Measurements from ENCODE around the gene PAQR8. TPM values are rescaled to one million over a fixed set of nuclear protein-coding genes. Genes with fewer than 3 reads are reported as not detected.
A peak's percentile ranks its signal among the peaks of the same experiment; 100 is the strongest.

Gene PAQR8
- total and polyA plus RNA-seq, 2 of the 13 experiments (the other 11 are each of a cell fraction or from before 2014, with no cell fraction given), result 37.7 to 50.7 TPM

DNA sequence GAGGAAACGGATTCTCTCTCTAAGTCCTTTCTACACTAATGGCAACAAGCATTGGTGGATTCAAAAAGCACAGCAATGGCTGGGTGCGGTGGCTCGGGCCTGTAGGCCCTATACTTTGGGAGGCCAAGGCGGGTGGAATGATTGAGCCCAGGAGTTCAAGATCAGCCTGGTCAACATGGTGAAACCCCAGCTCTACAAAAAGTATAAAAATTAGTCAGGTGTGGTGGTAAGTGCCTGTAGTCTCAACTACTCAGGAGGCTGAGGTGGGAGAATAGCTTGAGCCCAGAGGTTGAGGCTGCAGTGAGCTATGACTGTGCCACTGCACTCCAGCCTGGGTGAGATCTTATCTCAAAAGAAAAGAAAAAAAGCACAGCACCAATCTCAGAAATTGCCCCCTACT, 19.3 kb downstream of the PAQR8 start (continued):
- no peak for TF ChIP-seq ESRRA (CRISPR knock-in tag; IDR thresholded peaks at IDR 0.05; ENCODE audit: low read depth)
- TF ChIP-seq ZNF331 (CRISPR knock-in tag; IDR thresholded peaks at IDR 0.05), result no peak
- no peak for TF ChIP-seq EP300 (IDR thresholded peaks at IDR 0.05; ENCODE audit: low read depth in 2 of 2, low read length in 2 of 2)
- TF ChIP-seq EP300 (CRISPR knock-in tag; IDR thresholded peaks at IDR 0.05; ENCODE audit: borderline replicate concordance), result no peak
- TF ChIP-seq, protein P1, sequence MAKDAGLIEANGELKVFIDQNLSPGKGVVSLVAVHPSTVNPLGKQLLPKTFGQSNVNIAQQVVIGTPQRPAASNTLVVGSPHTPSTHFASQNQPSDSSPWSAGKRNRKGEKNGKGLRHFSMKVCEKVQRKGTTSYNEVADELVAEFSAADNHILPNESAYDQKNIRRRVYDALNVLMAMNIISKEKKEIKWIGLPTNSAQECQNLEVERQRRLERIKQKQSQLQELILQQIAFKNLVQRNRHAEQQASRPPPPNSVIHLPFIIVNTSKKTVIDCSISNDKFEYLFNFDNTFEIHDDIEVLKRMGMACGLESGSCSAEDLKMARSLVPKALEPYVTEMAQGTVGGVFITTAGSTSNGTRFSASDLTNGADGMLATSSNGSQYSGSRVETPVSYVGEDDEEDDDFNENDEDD (CRISPR knock-in tag; IDR thresholded peaks at IDR 0.05; ENCODE audit: borderline replicate concordance), result no peak
- no peak for TF ChIP-seq JDP2 (CRISPR knock-in tag; IDR thresholded peaks at IDR 0.05; ENCODE audit: borderline replicate concordance)
- no peak for TF ChIP-seq ZFP41 (CRISPR knock-in tag; IDR thresholded peaks at IDR 0.05; ENCODE audit: borderline replicate concordance)
- no peak for TF ChIP-seq ZNF724P (CRISPR knock-in tag; IDR thresholded peaks at IDR 0.05; ENCODE audit: borderline replicate concordance)

DNA sequence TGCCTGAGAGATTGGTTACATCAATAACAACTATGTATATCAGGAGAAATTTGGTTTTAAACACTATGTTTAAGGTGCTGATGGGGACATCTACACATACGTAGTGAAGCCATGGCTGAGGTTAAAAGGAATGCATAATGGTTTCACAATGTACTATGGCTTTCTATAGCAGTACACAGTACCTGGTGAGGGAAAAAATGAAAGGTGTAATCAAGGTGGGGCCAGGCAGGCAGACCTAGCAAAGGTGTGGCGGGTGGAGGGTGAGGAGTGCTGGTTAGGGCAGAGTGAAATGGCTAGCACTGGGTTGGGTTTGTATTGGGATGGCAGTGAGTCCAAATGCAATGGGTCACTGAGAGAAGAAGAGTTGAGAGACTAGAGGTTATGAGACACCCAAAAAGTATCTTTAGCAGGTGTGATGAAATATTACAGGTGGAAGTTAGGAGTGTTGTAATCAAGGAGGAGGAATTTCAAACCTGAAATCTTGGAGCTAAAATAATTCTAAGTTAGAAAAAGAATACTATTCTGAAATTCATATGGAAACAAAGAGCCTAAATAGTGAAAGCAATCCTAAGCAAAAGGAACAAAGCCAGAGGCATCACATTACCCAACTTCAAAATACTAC, 22.3 kb downstream of the PAQR8 start:
- CTCF ChIA-PET (ENCODE audit: low intra/inter-chr PET ratio, low total read pairs), result no interaction called here
- in situ Hi-C loops (cut with HindIII; ENCODE audit: extremely low pct_ligation_motif_present, low pct_unique_long_range_greater_than_20kb), result no loop called here
- POLR2A ChIA-PET, result no interaction called here
- TF ChIP-seq CEBPB (IDR thresholded peaks at IDR 0.05; ENCODE audit: borderline replicate concordance, low read depth, low read length), result peak; percentile 54; the same call in 1 of the 2 replicates
- no peak for TF ChIP-seq GATA4 (IDR thresholded peaks at IDR 0.05; ENCODE audit: borderline replicate concordance, low read depth)
- TF ChIP-seq, protein P2, sequence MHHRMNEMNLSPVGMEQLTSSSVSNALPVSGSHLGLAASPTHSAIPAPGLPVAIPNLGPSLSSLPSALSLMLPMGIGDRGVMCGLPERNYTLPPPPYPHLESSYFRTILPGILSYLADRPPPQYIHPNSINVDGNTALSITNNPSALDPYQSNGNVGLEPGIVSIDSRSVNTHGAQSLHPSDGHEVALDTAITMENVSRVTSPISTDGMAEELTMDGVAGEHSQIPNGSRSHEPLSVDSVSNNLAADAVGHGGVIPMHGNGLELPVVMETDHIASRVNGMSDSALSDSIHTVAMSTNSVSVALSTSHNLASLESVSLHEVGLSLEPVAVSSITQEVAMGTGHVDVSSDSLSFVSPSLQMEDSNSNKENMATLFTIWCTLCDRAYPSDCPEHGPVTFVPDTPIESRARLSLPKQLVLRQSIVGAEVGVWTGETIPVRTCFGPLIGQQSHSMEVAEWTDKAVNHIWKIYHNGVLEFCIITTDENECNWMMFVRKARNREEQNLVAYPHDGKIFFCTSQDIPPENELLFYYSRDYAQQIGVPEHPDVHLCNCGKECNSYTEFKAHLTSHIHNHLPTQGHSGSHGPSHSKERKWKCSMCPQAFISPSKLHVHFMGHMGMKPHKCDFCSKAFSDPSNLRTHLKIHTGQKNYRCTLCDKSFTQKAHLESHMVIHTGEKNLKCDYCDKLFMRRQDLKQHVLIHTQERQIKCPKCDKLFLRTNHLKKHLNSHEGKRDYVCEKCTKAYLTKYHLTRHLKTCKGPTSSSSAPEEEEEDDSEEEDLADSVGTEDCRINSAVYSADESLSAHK (CRISPR knock-in tag; IDR thresholded peaks at IDR 0.05; ENCODE audit: borderline replicate concordance), result no peak
- TF ChIP-seq, protein P3, sequence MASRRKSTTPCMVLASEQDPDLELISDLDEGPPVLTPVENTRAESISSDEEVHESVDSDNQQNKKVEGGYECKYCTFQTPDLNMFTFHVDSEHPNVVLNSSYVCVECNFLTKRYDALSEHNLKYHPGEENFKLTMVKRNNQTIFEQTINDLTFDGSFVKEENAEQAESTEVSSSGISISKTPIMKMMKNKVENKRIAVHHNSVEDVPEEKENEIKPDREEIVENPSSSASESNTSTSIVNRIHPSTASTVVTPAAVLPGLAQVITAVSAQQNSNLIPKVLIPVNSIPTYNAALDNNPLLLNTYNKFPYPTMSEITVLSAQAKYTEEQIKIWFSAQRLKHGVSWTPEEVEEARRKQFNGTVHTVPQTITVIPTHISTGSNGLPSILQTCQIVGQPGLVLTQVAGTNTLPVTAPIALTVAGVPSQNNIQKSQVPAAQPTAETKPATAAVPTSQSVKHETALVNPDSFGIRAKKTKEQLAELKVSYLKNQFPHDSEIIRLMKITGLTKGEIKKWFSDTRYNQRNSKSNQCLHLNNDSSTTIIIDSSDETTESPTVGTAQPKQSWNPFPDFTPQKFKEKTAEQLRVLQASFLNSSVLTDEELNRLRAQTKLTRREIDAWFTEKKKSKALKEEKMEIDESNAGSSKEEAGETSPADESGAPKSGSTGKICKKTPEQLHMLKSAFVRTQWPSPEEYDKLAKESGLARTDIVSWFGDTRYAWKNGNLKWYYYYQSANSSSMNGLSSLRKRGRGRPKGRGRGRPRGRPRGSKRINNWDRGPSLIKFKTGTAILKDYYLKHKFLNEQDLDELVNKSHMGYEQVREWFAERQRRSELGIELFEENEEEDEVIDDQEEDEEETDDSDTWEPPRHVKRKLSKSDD (CRISPR knock-in tag; IDR thresholded peaks at IDR 0.05; ENCODE audit: low read depth), result no peak
- Histone ChIP-seq H3K9me3 (ENCODE audit: low read length) (peaks cover 5% of the 10 kb centered on the region), H3K4me3 (replicated peaks in 1 of 3; ENCODE audit: insufficient read depth in 1 of 3, low read depth in 2 of 3, low read length in 3 of 3) (no peak overlapping the region), H3K27ac (ENCODE audit: extremely low read length, insufficient read depth, low read length) (no peak overlapping the region), H3K27me3 (ENCODE audit: control insufficient read depth in 1 of 2, insufficient read depth in 2 of 2, low read length in 2 of 2) (no peaks in the 10 kb centered on the region), H3K4me2 (ENCODE audit: low read depth, low read length) (no peak overlapping the region), H3K9ac (ENCODE audit: insufficient read depth, low read depth, low read length) (no peak overlapping the region), H3K36me3 (replicated peaks in 1 of 2; ENCODE audit: control insufficient read depth in 1 of 2, insufficient read depth in 2 of 2, low read length in 2 of 2) (peaks cover 3 to 12% of the 10 kb centered on the region in 2 experiments; a peak in 4 of 5 replicates), H3K4me1 (ENCODE audit: insufficient read depth, low read length) (peaks cover 13% of the 10 kb centered on the region), H2AFZ (ENCODE audit: low read length) (no peak overlapping the region), H4K20me1 (ENCODE audit: insufficient read depth, low read length) (no peaks in the 10 kb centered on the region; the same call in 1 of the 2 replicates), H3K79me2 (ENCODE audit: insufficient read depth, low read length) (peaks cover 15% of the 10 kb centered on the region)
- intact Hi-C loops (cut with micrococcal nuclease; ENCODE audit: unreplicated experiment), result no loop called here
- ATAC-seq (no peak), FAIRE-seq (no peak), DNase-seq (ENCODE audit: low spot score) (no peak)
- no TSS peak for BruUV-seq (replicated peaks)
- 96% methylated on average over 2 of the region's 2 CpGs for WGBS (ENCODE audit: low lambda C conversion rate)
